LoVo (cell line): ENCODE results near the gene KRT25.
"Not testable (repeated sequence)": the region's sequence is repeated elsewhere in the genome, so short reads cannot be mapped to it uniquely, and the experiment has no call there.

ENCODE experiments used
- DNase-seq: peaks from one replicate; pipeline ENCODE4 v3.0.0-alpha.2; 2016; ENCODE audit warnings: low spot score

The KRT25 gene

DNA sequence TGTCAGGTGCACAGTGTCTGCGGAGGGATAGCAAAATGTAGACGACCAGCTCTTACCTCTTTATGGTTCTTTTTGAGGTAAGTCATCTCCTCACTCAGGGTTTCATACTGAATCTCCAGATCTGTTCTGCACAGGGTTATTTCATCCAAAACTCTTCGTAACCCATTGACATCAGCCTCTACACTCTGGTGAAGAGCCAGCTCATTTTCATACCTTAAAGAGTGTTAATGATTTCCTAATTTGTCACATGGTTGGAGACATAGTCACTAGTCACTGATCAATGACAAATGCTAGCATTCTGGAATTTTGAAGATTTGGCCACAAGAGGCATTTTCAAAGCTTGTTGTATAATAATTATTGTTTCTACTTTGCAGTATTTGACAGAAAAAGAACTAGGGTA is 1.3 kb downstream of the KRT25 start:
- DNase-seq = no peak

DNA sequence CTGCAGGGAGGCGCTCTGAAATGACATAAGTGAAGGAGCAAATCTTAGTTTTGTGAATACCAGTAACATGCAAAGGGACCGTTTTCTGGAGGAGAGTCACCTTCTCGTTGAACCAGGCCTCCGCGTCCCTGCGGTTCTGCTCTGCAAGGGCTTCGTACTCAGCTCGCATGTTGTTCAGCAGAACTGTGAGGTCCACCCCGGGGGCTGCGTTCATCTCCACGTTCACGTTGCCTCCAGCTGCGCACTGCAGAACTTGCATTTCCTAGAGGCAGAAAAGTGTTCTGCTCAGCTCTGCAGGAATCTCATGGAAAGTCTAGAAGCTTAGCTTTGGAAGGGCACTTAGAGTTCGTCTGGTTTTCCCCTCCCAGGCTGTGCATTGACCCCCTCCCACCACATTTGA is 4.1 kb downstream of the KRT25 start:
- no peak for DNase-seq

DNA sequence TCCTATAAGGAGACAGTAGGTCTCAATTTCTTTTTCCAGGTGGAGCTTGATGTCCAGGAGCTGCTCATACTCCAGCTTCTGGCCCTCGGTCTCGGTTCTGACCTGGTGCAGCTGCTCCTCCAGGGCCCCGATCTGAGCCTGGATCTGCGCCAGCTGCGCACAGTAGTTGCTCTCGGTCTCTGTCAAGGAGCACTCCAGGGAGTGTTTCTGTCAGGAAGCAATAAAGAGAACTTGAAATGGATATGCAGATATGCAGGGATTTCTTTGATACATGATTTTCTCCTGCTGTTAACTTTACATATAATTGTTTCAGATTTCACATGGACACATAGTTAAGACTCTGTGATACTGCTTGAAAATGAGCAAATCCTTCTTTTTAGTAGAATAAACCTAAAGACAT is 4.7 kb downstream of the KRT25 start:
- DNase-seq = no peak

DNA sequence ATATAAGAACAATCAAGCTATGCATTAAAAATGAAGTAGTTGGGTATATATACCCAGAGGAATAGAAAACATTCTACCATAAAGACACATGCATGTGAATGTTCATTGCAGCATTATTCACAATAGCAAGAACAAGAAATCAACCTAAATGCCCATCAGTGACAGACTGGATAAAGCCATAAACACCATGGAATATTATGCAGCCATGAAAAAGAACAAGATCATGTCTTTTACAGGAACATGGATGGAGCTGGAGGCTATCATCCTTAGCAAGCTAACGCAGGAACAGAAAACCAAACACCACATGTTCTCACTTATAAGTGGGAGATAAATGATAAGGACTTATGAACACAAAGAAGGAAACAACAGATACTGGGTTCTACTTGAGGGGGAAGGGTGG is 6.5 kb downstream of the KRT25 start:
- not testable (repeated sequence) for DNase-seq

DNA sequence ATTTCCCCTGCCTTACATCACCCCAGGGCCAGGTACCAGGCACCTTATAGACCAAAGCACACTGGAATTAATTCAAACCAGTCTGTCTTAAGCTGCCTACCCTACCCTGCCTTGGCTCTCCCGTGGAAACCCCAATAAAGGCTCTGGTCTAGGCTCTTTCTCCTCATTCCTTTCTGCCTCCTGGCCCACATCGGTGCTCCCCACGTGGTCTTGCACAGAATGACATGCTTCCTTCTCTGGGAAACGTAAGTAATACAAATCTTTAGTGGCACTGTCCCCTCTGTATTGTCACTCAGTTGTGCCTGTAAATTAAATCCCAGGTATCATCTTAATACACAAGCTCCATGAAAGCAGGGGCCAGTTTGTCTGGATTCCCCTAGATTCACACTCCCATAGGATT is 16.6 kb downstream of the KRT25 start:
- DNase-seq = no peak

DNA sequence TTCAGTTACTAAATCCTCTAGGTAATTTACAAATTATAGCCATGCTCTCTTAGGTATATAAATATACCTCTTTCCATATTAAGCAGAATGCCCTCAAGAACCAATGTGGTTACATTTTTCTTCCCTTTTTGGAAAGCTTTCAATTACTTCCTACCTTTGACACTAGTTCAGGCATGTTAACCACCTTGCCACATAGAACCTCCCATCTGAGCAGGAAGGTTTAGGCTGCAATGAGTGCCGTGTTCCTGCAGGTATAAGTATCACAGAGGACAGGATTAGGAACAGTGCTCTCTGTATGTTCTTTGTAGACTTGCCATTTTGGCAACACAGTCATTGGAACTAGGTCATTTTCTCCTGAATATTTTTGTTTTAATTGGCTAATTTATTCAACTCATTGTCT is 20.1 kb downstream of the KRT25 start:
- no peak for DNase-seq

DNA sequence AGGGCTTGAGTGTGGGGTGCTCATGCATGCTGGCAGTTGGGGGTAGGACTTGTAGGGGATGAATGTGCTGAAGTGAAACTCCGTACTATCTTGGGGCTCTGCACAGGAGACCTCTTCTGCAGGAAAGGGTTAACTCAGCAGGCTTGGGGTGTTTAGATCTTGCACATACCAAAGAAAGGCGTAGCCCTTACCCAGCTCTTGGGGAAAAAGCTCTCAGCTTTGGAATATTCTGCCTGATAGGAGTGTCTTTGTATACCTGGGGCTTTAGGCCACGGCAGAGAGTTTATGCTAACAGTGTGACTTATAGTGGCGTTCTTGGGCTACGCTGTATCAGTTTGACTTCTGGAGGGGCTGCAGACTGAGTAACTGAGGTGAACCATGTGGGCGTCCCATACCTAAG is 21.1 kb downstream of the KRT25 start:
- no peak for DNase-seq

DNA sequence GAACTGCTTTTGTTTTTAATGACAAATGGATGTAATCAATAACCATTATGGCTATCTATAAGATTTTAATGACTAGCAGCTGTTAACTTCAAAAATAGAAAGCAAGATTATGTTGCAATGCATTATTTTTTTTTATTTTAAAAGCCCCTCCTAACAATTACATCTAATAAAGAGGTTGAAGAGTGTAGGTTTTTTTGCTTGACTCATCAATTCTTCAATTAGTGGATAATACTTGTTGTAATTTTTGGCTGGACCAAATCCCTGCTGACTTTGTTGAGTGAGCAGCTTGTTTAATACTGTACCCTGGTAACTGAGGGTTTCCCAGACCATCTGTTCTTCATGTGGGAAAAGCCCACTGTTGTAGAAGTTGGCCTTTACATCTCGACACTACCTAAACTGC is 24.2 kb downstream of the KRT25 start:
- no peak for DNase-seq

DNA sequence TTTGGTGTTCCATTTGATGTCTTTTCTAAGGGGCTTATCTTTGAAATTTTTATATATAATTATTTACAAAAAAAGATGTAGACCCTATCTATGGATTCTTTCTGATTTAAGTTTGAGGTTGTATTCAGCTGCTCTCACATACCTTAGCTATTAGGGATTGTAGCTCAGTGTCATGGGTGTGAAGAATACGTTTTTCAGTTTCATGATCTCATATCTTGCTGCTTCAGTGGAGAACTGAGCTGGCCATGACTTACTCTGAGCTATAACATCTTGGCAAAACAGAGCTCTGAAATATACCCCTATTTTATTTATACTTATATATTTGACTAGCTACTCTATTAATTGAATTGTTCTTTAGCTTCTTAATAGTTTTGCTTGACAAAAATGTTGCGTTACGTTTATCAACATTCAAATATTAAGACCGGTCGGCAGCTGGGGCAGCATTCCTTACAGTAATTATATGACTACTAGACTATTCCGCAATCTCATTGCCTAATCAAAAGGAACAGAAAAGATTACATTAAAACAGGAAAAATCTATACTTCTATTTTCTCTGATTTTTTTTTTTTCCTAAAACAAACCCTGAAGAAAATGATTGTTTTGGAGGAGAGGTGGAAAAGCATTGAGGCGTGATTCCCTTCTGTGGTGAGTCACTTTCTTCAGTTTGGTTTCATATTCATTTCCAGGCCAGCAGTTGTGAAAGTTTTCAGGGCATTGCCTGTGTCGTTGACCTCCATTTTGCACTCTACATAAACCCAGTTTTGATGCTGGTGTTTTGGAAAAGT is 27.5 kb downstream of the KRT25 start:
- DNase-seq = no peak

DNA sequence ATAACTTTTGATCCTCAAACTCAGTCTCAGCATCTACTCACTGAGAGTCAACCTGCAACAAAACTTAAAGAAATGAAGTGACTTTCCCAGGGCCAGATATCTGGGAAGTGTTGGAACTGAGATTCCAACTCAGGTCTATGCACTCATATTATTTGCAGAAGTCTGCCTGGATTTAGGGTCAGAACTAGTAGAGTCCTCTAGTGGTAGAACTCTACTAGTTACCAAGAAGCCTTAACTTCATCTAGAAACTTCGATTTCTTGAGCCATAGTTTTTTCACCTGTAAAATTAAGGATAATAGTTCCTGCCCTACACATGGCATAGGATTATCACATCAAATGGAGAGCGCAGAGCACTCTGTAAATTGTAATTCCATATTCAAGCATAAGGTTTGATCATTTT is 28.2 kb downstream of the KRT25 start:
- no peak for DNase-seq

DNA sequence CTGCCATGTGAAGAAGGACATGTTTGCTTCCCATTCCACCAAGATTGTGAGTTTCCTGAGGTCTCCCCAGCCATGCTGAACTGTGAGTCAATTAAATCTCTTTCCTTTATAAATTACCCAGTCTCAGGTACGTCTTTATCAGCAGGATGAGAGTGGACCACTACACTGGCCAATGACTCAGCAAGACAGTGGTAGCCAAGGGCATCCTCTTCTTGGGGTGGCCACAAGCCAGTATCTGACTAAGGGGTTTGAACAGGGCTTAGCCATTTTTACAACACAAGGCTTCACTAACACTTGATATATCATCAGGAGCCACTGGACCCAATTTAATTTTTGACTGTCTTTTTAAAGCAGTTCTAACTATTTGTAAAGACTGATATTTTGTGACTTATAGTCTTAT is 30.5 kb downstream of the KRT25 start:
- DNase-seq = no peak

DNA sequence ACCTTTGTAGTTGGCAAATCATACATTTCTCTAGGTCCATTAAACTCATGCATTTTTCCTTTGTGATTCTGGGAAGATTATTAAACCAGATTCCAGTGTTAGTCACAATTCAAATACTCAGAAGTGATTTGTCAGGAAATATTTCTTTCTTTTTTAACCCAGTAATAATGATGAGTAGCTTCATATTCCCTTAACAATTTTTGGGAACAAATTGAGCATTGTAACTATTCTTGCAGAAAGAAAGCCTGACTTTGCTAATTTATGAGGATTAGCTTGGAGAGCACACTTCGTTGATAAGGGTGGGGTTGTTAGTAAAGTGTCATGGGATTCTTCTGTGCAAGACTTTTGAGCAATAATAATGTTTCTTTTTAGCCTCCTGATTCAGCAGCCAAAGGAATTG is 32.9 kb downstream of the KRT25 start:
- no peak for DNase-seq

DNA sequence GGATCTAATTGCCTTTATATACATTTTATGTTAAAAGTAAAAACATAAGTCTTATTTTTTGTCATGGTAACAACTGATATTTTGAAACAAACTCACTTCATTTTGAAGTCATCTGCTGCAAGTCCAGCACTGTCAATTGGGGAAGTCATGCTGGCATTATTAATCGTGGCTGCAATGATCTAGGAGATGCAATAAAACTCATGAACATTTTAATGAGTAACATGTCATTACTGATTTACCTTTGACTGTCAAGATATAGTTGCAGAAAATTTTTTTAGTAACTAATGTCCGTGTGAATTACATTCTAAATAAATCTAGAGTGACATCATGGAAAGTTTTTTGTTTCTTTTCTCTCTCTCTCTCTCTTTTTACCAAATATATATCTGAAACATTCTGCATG is 34.2 kb downstream of the KRT25 start:
- DNase-seq = no peak

DNA sequence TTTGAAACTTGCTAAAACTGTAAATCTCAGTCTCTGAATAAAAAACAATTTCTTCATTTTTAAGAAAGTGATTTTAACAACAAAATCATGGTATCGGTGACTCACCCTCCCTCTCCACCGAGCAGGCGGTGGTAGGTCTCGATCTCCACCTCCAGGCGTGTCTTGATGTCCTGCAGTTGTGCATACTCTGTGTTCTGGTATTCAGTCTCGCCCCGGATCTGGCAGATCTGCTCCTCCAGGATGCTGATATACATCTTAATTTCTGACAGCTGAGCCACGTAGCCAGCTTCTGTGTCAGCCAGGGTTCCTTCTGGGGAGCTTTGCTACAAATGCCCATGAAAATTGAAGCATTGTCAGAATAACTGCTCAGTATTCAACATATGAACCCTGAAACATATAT is 36.2 kb downstream of the KRT25 start:
- no peak for DNase-seq

DNA sequence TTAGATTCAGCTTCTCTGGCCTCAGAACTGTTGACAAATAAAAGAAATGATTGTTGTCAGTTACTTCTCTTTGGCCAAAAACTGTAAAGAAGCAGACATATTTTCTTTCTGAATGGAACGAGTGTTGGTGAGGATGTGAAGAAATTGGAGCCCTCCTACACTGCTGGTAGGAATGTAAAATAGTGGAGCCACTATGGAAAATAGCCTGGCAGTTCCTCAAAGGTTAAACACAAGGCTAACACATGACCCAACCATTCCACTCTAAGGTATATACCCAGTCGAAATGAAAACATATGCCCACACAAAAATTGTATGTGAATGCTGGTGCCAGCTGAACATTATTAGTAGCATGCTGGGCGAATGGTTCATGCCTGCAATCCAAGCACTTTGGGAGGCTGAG is 37.4 kb downstream of the KRT25 start:
- no peak for DNase-seq

DNA sequence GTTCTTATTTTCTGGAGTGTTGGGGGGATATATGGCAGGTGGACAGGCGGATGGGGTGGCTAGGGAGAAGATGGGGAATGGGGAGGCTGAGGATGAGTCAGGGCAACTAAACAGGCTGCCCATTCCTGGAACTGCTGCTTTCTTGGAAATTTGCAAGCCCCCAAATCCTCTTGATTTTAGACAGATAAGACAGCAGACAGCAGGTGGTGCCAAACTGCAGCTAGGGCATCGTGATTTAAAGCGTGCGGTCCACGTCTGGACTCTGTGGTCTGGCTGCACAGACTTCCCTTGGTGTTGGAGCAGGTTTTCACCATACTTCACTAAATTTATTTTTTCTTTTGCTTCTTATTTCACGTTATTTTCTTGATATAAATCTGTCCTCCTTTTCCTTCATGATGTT is 40.7 kb downstream of the KRT25 start:
- DNase-seq = no peak

DNA sequence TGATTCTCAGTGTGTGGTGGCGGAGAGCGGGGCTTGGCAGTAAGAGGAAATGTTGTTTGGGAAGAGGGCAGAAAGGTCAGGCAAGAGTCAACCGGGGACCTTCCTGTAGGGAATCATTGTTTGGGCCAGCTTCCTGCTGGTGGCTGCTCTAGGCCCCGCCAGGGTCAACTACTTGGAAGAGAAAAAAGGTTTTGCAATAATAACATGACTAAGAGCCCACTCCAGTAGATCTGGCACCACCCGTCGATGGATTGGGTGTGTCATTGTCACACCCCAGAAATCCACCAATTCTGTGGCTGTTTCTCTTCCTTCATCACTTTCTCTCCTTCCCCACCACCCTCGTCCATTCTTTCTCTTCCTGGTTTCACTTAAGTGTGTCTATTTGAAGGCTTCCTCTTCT is 47.4 kb downstream of the KRT25 start:
- peak; percentile 19 for DNase-seq

DNA sequence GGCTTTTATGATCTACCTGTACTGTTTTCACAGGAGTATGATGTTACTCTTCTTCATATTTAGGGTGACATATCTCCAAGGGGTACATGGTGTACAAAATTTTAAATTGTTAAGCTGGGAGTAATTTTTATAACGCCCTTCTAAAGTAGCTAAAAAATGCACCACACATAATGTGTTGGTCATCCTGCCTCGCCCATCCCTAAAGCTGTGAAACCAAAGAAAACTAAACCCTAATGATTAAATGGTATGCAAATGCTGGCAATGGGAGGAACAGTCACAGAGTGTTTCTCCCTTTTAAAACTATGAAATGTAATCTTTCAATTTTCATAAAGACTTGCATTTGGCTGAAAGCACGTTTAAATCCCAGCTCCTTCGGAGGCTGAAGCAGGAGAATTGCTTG is 49.5 kb downstream of the KRT25 start:
- no peak for DNase-seq

DNA sequence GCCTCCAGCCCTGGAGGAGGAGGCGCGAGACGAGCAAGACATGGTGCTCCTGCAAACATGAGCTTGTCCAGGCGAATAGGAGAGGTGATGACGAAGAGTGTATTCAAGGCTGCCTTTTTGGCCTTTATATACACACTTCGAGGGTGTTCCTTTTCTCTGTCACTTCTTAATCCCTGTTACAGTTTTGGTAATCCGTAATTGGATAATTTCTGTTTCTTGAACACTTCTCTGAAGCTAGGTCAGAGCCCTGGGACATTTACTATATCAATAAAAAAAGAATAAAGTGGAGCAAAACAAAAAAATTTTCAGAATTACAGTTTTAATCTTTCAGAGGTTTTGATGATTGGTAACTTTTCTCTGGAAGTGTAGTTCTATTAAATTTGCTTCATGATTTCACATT is 51.5 kb downstream of the KRT25 start, which contains the start of gene KRT24:
Gene KRT24, minus strand, starts transcription at position 101 of the 400 bp plus-strand sequence. Its CDS starts 59 bp downstream, at position 42.
- no peak for DNase-seq

DNA sequence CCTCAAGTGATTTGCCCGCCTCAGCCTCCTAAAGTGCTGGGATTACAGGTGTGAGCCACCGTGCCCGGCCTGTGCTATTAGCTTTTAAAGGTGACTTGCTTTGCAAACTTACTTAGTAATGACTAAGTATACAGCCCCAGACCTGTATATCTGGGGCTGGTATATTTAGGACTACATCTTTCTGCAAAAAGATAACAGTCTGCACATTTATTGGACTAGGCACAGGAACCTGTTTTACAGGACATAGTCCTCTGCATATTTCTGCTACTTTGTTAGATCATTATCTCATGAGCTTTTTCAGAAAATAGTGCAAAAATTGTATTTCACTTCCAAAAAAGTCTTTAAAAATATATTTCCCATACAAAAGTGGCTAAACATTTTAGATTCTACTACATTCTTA is 52.9 kb downstream of the KRT25 start:
- no peak for DNase-seq

DNA sequence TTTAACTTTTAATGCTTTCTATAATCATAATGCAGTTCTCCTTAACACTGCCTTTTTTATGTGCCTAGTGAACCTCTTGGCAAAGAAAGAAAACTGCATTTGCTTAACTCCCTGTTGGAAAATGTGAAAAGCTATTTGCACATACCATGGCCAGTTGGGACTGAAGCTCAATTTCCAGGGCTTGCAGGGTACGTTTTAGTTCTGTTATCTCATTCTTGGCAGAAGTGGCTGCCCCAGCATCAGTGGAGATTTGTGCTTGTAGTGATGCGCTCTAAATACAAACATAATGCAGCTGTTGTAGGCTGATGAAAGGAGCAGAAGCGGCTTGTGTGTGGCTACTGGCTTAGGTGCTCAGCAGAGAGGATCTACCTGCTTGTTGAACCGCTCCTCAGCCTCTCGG is 55.3 kb downstream of the KRT25 start:
- no peak for DNase-seq

DNA sequence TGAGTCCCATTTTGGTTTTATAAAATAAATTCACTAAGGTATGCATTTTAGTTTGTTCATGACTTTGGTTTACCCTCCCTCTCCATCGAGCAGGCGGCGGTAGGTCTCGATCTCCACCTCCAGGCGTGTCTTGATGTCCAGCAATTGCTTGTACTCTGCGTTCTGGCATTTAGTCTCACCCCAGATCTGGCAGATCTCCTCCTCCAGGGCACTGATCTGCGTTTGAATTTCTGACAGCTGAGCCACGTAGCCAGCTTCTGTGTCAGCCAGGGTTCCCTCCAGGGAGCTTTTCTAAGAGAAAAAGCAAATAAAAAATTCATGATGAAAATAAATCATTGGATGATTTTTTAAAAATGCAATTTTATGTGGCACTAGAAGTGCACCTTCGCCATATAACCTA is 55.8 kb downstream of the KRT25 start:
- no peak for DNase-seq
